T follicular helper cell (primary cell): ENCODE data around the gene NQO1.

ENCODE experiments used
- DNase-seq: peaks from one replicate; pipeline ENCODE4 v3.0.0-alpha.2; 2020; ENCODE audit warnings: low read depth

Gene NQO1

GRCh38 chr16:69706256-69706974 lies 19.9 kb downstream of the NQO1 start:
- no peak for DNase-seq

GRCh38 chr16:69703638-69704037 lies 22.7 kb downstream of the NQO1 start:
- no peak for DNase-seq

- DNase-seq = no peak
Observed at GRCh38 chr16:69701866-69702265, 24.5 kb downstream of the NQO1 start.

GRCh38 chr16:69701452-69701851 lies 24.9 kb downstream of the NQO1 start:
- DNase-seq = no peak

- DNase-seq = no peak
Observed at GRCh38 chr16:69699915-69700314, 26.4 kb downstream of the NQO1 start.

GRCh38 chr16:69698404-69698803 lies 28.0 kb downstream of the NQO1 start:
- DNase-seq = no peak

GRCh38 chr16:69693916-69694315 lies 32.4 kb downstream of the NQO1 start:
- no peak for DNase-seq

- no peak for DNase-seq
Observed at GRCh38 chr16:69691980-69692911, 34.1 kb downstream of the NQO1 start.

- no peak for DNase-seq
Observed at GRCh38 chr16:69688589-69688988, 37.8 kb downstream of the NQO1 start.

GRCh38 chr16:69680358-69680757 lies 46.0 kb downstream of the NQO1 start:
- no peak for DNase-seq

- DNase-seq = no peak
Observed at GRCh38 chr16:69672998-69673713, 53.2 kb downstream of the NQO1 start.

- no peak for DNase-seq
Observed at GRCh38 chr16:69672315-69672997, 53.9 kb downstream of the NQO1 start.

GRCh38 chr16:69669577-69669976 lies 56.8 kb downstream of the NQO1 start:
- no peak for DNase-seq

- DNase-seq = no peak
Observed at GRCh38 chr16:69663846-69664245, 62.5 kb downstream of the NQO1 start.

GRCh38 chr16:69662901-69663300 lies 63.5 kb downstream of the NQO1 start:
- no peak for DNase-seq

GRCh38 chr16:69660166-69660565 lies 66.2 kb downstream of the NQO1 start:
- DNase-seq = no peak
